Nucleus accumbens (tissue), 56 donors: ENCODE results near the gene DISC1.
A peak's percentile ranks its signal among the peaks of the same experiment; 100 is the strongest.
"Not testable (repeated sequence)": the region's sequence is repeated elsewhere in the genome, so short reads cannot be mapped to it uniquely, and the experiment has no call there.

Experiments used
- DNase-seq, 56 donors: peaks; one replicate each; lab custom pipeline; 2025; lab: John Stamatoyannopoulos, UW

The DISC1 gene

DNA sequence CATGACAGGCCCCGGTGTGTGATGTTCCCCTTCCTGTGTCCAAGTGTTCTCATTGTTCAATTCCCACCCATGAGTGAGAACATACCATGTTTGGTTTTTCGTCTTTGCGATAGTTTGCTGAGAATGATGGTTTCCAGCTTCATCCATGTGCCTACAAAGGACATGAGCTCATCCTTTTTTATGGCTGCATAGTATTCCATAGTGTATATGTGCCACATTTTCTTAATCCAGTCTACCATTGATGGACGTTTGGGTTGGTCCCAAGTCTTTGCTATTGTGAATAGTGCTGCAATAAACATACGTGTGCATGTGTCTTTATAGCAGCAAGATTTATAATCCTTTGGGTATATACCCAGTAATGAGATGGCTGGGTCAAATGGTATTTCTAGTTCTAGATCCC lies 343.2 kb downstream of the DISC1 start:
- DNase-seq = not testable (repeated sequence)

DNA sequence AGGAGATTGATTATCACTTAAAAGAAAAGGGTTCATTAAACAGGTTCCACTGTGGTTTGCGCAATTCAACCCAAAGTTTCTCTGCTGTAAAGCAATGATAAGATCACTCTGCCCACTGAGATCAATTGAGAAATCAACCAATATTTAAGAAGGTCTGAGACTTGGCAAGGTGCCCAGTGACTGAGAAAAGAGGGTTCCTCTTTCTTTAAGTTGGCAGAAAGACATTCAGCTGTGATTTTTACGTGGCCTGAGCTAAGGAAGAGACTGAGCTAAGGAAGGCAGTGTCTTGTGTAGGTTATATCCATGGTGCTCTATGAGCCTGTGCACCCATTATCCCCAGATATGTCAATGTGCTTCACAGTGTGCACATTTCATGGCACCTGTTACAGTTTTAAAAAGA lies 344.1 kb downstream of the DISC1 start:
- no peak for DNase-seq

DNA sequence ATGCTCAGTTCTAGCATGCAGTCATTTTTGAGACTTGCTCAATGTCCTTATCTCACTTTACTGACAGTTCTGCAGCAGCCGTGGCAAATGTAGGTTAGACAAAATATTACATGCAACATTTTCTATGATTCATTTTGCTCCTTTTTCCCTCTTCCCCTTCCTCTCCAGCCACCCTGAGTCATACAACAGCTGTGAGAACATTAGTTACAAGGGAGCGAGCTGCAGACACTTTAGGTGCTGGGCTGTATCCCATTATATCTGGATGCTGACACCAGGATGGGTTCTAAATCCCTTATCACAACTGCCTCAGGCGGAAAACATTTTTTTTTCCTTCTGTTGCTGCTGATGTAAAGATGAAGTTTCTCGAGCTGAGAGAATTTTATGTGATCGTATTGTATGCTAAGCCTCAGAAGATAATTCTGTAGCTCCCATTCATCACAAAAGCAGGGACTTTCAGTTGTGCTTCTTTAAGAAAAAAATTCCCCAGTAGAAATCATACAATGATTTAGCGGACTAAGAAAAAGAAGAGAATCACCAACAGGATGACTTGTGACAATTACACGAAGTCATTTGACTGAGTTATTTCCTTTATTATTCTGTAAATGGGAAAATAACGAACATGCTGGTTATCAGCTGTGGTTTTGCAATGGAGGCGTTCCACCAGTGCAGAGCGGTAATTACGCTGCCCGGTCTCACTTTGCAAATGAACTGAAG lies 345.0 kb downstream of the DISC1 start:
- no peak for DNase-seq

DNA sequence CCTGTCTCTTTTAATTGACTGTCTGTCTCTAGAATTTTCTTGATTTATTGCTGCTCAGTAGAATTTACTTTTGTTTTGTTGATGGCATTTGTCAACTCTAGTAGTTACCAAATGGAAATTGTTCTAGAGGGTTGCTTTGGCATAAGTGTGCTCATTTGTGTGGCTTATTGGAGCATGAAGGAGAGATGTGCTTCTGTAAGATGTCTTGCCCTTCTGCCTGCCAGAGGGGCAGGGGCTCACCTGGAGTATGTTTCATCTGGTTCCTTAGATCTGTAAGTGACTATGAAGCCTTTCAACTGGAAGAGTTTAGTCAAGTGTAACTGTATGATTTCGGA lies 345.5 kb downstream of the DISC1 start:
- DNase-seq = no peak

DNA sequence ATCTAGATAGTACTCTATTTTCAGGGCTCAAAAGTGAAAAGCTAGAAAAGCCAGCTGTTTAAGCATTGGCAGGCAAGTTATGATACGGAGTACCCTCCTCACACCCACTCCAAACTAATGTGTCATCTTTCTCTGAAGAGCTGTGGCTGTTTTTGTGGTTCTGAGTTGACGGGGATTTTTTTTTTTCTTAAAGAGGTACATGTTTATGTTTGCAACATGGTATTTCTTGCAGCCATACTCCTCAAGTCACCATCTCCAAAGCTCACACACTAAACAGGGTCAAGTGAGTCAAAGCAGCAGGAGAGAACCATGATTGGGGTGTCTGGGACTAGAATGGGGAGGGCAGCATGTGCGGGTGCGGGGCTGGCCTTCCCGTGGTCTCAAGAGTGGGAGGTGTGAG lies 347.2 kb downstream of the DISC1 start:
- DNase-seq = no peak

DNA sequence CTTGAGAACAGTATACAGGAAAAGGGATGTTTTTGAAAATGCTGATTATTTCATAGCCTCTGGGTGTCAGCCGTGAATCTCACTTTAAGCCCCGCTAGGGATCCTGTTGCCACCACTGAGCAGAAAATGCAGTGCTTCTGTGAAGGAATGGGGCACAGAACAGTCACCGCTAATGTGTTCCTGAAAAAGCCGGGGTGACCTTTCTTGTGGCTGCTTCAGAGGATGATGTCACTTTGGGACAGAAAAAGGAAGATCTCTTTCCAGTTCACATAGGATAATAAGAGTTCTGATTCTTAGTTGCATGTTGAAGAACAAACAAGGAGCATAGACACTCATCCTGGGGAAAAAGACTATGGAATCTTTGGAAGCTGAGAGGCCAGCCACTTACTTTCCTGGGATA lies 349.6 kb downstream of the DISC1 start:
- DNase-seq = no peak

DNA sequence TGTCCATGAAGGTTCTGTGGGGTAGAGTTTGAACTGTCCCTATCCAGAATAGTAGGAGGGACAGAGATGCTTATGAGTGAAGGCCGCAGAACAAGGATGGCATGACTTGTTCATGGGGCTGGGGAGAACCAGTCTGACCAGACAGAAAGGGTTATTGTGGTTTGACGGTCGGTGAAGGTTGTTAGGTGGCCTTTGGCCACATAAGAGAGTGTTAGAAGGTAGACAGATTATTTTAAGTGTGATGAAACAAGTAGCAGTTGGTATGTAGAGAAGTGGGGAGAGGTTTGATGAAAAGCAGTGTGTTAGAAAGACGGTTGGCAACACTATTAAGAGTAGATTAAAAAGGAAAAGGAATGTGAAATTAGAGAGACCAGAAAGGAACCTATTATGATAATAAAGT lies 355.1 kb downstream of the DISC1 start:
- DNase-seq = no peak

DNA sequence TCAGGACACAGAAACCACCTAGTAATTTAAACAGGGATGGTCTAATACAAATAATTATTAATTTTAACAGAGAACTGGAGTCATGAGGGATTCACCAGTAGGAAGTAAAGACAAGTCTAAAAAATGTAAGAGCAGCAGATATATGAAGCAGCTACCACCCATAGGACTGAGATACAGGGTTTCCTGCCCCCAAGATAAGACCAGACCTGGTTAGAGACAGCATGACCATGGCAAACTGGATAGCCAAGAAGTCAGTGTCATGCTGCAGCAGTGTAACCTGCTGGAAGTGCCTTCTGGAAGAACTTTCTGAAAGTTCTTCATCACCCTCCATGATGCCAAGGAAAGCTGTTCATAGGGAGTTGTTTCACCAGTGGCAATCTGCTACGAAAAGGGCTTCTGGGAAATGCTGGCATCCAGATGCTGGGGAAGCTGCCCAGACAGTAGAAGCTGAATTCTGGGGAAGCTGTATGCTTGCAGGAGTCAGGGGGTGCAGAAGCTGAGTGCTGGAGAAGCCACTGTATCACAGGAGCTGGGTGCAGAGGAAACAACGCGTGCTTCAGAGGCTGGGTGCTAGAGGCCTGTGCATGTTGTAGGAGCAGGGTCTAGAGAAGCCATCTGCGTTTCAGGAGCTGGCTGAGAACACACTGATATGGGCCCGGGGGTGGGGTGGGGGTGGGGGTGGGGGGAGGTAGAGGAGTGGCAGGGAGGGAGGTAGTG lies 356.4 kb downstream of the DISC1 start:
- DNase-seq = no peak

DNA sequence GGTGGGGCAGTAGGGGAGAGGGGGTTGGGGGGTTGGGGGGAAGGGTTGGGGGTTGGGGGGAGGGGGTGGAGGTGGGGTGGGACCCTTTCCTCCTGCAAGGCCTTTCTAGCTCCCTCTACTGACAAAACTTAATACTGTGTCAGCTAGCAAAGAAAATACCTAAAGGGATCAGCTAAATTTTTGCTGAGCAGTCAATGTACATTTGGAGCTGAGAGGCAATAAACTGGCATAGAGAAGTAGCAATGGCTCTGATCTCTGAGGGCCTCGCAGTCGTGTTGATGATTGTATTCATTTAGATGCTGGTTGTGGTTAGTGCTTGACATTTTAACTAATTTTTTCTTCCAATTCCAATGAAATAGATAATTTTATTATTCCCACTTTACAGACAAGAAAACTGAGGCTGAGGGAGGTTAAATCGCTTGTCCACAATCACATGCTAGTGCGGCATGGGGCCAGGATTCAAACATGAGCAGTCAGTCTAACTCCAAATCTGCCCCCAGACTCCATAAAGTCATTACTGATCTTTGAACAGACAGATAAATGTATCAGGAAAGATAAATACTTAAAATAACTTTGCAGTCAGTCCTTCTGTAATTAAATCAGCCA lies 357.1 kb downstream of the DISC1 start:
- DNase-seq = no peak

DNA sequence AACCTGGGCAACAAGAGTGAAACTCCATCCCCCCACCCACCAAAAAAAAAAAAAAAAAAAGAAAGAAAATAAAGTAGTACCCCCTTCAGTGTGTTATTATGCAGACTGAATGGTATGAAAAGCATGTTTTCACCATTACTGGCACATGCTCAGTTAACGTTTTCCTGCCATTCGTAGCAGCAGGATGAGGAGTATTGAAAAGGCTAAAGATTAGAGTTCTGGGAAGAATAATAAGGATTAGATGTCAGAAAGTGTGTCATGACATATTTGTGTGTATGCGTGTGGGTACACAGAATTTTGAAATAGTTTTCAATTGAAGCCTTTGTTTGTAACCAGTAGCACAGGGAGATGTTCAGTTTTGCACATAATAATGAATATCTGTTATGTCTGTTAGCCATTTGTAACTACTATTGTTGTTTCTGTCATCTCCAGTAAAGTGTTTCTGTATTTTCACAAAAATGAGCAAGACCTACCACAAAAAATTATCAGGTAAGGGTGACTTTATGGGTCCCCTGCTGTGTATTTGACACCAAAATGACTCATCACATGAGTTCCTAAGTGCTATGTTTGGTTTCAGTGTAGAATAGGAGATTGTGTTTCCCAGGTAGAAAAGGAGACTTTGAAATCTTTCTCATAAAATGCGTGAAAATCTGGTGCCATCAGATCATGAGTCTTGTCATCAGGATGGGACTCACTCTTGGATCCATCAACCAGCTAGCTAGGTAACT lies 358.9 kb downstream of the DISC1 start:
- no peak for DNase-seq

DNA sequence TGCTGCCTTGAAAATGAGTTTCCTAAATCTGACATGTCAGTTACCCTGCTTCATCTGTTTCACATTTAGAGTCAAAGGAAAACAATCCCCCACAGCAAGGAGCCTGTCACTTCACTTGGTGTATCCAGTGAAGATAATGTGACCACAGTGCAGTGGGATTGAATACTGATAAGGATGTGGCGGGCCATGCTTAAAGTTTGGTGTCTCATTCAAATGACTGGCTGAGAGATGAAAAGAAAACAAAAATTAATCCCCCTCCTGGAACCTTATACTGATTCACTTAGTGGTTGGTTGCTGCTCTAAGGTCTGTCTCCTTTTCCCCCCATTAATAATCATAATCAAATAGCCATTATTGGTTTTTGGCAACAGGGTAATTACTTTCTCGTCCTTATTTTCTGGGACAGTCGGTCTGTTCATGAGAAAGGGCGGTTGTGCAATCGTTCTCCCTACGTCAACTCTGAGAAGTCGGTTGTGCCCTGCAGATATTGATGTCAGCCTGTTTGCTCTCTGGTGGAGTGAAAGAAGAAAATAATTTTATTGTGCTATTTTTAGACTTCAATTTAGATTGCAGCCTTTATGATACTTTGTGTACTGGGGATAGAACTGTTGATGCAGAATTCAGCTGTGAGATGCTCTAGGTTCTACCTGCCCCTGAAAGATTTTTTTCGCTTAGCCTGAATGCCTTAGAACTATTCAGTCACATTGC lies 360.2 kb downstream of the DISC1 start:
- peak in 1 of 56 donors; percentile 8 for DNase-seq

DNA sequence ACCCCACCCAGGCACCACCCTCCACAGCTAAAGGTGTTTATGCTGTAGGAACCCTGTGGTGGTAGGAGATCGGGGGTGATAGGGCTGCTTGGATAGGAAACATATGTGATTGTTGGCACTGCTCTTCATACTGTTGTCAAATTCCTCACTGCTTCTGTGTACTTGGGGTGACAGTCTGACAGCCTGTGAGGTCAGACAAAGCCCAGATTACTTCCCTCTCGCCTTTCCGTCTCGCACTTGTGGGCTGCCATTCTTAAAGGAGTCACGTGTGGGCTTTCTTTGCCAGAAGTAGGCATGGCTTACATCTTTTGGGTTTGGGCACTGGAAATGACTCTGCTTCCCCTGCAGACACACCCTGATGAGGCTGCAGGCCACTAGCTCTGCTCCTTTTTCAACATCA lies 363.8 kb downstream of the DISC1 start:
- DNase-seq = no peak

DNA sequence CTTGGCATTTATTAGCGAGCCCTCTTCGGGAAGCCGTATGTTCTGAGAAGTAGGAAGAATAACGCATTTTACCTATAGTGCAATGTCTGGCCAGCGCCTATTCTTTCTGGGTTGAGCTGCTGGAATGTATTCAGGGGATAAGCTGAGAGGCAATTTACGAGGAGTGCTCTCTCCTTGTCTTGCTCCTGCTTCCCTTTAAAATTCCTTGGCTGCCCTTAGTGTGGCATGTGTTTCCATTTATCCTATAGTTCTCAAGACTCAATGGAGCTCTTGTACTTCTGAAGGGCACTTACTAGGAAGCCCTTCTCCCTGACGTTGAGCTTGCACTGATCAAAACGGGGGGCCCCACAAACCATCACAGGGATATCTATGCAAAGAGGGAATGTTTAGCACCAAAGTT lies 364.6 kb downstream of the DISC1 start:
- no peak for DNase-seq

DNA sequence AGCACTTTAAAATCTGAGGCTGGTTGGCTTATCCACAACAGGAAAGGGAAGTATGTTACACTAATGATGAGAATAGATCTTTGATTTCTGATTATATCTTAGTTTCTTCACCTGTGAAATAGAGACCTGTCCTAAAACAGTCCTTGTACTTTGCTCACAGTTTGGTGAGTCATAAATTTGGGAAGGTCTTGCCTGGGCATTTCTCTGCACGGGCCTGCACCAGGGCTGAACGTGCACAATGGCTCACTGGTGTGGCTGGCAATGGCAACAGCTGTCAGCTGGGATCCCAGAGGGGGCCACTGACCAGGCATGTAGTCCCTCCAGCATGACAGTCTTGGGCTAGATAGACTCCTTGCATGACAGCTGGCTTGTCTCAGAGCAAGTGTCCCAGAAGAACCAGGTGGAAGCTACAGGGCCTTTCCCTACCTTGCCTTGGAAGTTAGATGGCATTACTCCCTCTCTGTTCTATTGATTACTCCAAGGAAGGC lies 367.4 kb downstream of the DISC1 start:
- no peak for DNase-seq

DNA sequence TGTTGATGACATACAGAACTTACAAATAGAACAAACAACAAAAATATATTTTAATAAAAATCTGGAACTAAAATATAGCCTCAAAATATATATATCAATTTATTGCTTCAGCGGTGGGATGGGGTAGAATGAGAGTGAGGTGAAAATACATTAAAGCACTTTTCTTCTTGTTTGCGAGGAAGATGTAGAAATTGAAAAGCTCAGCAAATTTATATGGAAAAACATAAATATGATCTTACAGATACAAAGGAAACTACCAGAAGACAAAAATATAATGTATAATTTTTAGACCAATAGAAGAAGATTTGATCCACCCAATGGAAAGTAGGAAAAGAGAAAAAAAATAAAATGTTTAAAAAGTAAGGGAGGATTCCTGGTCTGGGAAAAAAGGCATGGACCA lies 372.2 kb downstream of the DISC1 start:
- DNase-seq = no peak

DNA sequence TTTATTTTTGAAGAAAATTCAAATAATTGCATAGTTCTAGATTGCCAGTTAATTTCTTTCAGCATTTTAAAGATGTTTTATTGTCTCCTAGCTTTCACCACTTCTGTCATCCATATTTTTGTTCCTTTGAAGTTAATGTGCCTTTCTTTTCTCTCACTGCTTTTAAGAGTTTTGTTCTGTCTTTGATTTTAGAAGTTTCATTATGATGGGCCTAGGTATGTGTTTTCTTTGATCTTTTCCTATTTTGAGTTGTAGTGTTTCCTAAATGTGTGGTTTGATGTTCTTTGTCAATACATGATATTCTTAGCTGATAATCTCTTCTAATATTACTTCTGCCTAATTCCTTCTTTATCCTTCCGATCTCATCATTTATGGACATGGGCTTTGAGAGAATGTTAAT lies 378.7 kb downstream of the DISC1 start:
- no peak for DNase-seq

DNA sequence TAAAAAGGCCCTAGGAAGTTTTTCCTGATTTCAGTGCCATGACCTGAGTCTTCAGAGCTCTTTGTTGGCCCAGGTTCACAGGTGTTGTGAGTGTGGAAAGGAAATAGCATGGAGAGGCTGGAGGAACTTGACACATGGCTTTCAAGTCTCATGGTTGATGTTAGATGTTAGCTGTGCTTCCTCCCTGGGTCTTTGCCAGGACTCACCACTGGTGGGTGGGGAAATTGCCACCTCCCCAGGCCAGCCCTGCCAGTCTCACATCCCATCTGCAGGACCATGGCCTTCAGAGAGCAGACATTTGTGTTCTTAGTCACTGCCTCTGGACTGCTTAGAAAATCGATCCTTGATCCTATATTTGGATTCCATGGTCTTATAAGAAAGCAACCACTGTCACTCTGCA lies 383.2 kb downstream of the DISC1 start:
- no peak for DNase-seq

DNA sequence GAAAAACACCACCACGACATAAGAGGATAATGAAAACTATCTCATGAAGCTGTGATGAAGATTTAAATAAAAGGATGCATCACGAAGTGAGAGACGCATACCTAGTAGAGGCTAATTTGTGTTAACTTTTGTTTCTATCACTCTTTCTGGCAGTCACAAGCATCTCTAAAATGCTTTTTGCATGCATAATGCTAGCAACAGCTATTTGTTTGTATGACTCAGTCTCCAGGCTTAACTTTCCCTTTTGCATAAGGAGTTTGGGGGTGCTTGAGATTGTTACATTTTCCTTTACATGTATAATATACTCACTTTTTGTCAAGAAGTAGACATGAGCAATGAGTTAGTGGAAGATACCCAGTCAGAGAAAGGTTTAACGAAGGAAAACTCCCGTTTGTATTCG lies 385.4 kb downstream of the DISC1 start:
- DNase-seq = no peak

DNA sequence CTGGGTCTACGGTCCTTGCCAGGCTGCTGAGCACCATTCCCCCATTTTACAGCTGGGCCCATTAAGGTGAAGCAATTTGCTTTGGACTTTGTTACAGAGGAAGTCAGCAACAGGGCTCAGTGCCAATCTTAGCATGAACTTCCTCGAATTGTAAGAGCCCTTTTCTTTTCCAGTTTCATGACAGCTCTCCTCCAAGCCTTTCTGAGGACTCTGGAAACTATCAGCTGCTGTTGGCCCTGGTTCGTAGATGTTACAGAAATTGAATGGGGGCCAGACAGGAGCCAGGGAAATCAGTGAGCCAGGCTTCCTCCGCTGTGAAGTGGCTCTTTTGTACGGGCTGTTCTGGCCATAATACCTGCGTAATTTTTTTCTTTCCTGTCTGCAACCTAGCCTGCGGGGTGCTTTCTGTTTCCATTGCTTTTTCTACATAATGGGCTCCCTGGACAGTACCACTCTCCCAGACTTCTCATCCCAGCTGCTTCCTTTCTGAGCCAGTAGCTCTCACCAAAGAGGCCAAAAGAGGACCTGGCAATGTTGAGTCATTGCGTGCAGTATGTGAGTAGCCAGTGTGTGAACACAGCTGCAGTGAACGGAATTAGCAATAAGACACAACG lies 386.3 kb downstream of the DISC1 start:
- peak in 2 of 56 donors; percentile 20 to 37 for DNase-seq

DNA sequence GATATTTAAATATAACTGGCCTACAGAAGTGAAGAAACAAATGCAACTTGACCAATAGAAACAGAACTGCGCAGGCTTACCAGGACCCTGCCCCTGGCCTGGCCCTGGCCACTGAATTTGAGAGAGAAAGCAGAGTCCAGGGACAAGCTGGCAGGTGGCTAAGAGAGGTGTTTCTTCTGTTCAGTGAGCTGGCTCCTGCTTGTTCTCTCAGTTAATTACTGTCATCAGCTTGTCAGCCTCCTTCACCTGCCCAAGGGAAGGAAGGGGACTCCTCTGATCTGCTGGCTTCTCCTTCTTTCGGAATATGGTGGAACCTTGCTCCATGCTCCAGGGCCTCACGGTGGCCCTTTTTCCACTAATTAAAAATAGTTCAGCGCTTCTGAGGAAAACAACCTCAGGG lies 388.4 kb downstream of the DISC1 start:
- DNase-seq = no peak
